Measurements from ENCODE around the gene DNAL1. TPM values are rescaled to one million over a fixed set of nuclear protein-coding genes. Genes with fewer than 3 reads are reported as not detected.

DNAL1 gene
- total RNA-seq, 4 donors from 2014 or later: 16.7 to 47.8 (median 23.9) TPM

DNA sequence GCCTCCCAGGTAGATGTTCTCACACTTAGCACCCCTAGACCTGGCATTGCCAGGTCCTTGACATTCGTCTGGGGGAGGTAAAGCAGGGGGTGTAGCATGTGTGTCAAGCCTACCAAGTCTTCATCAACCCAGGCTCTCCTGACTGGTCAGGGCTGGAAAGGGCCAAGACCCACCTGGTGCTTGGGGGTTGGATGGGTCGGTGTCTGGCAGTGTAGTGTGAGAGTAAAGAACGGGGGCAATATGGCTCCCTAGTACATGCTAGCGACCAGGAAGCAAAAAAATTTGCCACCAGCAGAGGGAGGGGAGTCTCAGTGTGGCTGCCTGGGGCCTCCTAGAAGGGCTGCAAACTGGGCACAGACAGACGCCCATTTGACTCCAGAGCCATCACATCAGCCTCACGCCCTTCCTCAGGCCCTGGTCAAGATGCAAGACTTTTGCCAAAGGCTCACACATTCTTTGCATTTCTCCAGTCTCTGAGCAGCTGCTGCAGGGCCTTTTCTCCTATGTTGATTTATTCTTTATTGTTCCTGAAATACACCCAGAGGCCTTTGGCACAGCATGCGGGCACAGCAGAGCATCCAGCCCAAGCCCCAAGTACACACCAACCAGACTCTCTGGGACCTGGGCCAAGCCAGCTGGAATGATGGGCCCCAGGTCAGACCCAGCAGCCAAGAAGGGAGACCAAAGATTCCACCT is 107.7 kb downstream of the DNAL1 start:
- Histone ChIP-seq H3K4me1 (peaks cover 84 to 95% of the 10 kb centered on the region in 2 donors), H3K9me3 (no peaks in the 10 kb centered on the region), H3K27me3 (no peaks in the 10 kb centered on the region), H3K36me3 (no peaks in the 10 kb centered on the region), H3K27ac (peak overlapping the region; percentile 88 to 99 (median 90)), H3K4me3 (replicated peaks in 1 of 3) (no peak overlapping the region)
- 30 to 40% methylated on average over 7 of the region's 7 CpGs for WGBS, 2 donors
- intact Hi-C loops (cut with DNase I): no loop called here
- no peak for TF ChIP-seq POLR2A (IDR thresholded peaks at IDR 0.05)
- TF ChIP-seq, protein P1, sequence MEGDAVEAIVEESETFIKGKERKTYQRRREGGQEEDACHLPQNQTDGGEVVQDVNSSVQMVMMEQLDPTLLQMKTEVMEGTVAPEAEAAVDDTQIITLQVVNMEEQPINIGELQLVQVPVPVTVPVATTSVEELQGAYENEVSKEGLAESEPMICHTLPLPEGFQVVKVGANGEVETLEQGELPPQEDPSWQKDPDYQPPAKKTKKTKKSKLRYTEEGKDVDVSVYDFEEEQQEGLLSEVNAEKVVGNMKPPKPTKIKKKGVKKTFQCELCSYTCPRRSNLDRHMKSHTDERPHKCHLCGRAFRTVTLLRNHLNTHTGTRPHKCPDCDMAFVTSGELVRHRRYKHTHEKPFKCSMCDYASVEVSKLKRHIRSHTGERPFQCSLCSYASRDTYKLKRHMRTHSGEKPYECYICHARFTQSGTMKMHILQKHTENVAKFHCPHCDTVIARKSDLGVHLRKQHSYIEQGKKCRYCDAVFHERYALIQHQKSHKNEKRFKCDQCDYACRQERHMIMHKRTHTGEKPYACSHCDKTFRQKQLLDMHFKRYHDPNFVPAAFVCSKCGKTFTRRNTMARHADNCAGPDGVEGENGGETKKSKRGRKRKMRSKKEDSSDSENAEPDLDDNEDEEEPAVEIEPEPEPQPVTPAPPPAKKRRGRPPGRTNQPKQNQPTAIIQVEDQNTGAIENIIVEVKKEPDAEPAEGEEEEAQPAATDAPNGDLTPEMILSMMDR (IDR thresholded peaks at IDR 0.05): peak in 4 of 6 experiments; percentile 23 to 39 (median 28)
- DNase-seq: peak; percentile 90 to 95

Small RNAs within 50 kb of the gene (small RNA-seq; reads per million reads assigned to genes)
- not detected for gene RNU6-240P

Other genes with a start within 250 kb of the DNAL1 start
- gene NUMB, start 186.4 kb upstream of the DNAL1 start, total RNA-seq: 100 to 1,000 TPM in 1 of 4 donors, 10 to 100 TPM in 3; 67.1 to 101 (median 86.7) TPM
- gene RIOX1, start 154.1 kb upstream of the DNAL1 start, total RNA-seq: 10 to 100 TPM; 17.9 to 22.0 (median 20.9) TPM
- gene ACOT1, start 107.8 kb upstream of the DNAL1 start, total RNA-seq: 1 to 10 TPM; 3.8 to 9.1 (median 4.9) TPM
- 1 to 10 TPM in 1 of 4 donors, under 1 TPM in 3; 0.27 to 1.5 (median 0.60) TPM for gene HEATR4, start 86.0 kb upstream of the DNAL1 start, total RNA-seq
- gene ACOT2, start 75.8 kb upstream of the DNAL1 start, total RNA-seq: 10 to 100 TPM in 3 of 4 donors, 1 to 10 TPM in 1; 8.0 to 69.3 (median 47.4) TPM
- 1 to 10 TPM; 1.1 to 2.9 (median 1.4) TPM for gene ACOT4, start 53.1 kb upstream of the DNAL1 start, total RNA-seq
- not detected for gene ACOT6, start 32.5 kb upstream of the DNAL1 start, total RNA-seq
- gene PNMA1, start 69.4 kb downstream of the DNAL1 start, total RNA-seq: 10 to 100 TPM; 21.7 to 27.7 (median 24.7) TPM
- 10 to 100 TPM; 16.3 to 43.3 (median 27.3) TPM for gene PTGR2, start 206.8 kb downstream of the DNAL1 start, total RNA-seq
- 10 to 100 TPM; 48.8 to 57.3 (median 51.2) TPM for gene ZNF410, start 241.9 kb downstream of the DNAL1 start, total RNA-seq